GM10266 (cell line): ENCODE data around the gene CDHR1.

Experiments used
- DNase-seq: peaks from one replicate; pipeline ENCODE4 v3.0.0; 2012; ENCODE audit errors: extremely low spot score
- TF ChIP-seq, protein P1 (sequence below): IDR thresholded peaks from 2 replicates; pipeline ENCODE4 v1.5.1; 2012; ENCODE audit warnings: mild to moderate bottlenecking, low read depth; ENCODE audit not compliant: control insufficient read depth, insufficient read depth; ENCODE audit errors: missing control alignments

Gene CDHR1

GRCh38 chr10:84258034-84258695, 63.8 kb downstream of the CDHR1 start:
- DNase-seq = no peak
- TF ChIP-seq, protein P1, sequence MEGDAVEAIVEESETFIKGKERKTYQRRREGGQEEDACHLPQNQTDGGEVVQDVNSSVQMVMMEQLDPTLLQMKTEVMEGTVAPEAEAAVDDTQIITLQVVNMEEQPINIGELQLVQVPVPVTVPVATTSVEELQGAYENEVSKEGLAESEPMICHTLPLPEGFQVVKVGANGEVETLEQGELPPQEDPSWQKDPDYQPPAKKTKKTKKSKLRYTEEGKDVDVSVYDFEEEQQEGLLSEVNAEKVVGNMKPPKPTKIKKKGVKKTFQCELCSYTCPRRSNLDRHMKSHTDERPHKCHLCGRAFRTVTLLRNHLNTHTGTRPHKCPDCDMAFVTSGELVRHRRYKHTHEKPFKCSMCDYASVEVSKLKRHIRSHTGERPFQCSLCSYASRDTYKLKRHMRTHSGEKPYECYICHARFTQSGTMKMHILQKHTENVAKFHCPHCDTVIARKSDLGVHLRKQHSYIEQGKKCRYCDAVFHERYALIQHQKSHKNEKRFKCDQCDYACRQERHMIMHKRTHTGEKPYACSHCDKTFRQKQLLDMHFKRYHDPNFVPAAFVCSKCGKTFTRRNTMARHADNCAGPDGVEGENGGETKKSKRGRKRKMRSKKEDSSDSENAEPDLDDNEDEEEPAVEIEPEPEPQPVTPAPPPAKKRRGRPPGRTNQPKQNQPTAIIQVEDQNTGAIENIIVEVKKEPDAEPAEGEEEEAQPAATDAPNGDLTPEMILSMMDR = no peak

DNA sequence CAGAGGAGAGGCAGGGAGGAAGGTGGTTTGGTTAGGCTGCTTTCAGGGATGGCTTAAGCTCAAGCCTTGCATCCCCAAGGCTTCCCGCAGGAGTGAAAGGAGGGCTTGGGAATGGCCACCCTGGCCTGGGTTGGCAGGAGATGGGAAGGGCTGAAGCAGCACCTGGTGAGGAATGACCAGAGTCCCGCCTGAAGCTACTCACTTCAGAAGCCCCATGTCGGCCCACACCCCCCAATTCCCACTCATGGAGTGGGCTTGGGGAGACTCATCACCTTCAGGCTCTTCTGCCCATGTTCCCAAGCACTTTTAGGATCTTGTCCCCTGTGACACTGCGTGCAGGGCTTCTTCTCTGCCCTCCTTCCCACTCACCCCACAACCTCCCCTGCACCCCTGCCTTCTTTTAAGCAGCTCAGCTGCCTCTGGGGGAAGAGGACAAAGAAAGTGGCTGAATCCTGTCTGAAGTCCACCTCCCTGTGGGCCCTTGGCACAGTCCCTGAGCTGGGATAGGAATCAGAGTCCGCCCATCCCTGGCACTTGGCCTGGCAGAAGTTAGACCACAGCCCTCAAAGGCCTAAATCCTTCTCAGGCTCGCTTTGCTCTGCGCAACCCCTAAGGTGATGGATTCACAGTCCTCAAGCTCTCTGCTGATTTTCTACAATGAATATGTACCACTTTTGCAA, 67.0 kb downstream of the CDHR1 start:
- DNase-seq = no peak
- TF ChIP-seq, protein P1 = no peak

DNA sequence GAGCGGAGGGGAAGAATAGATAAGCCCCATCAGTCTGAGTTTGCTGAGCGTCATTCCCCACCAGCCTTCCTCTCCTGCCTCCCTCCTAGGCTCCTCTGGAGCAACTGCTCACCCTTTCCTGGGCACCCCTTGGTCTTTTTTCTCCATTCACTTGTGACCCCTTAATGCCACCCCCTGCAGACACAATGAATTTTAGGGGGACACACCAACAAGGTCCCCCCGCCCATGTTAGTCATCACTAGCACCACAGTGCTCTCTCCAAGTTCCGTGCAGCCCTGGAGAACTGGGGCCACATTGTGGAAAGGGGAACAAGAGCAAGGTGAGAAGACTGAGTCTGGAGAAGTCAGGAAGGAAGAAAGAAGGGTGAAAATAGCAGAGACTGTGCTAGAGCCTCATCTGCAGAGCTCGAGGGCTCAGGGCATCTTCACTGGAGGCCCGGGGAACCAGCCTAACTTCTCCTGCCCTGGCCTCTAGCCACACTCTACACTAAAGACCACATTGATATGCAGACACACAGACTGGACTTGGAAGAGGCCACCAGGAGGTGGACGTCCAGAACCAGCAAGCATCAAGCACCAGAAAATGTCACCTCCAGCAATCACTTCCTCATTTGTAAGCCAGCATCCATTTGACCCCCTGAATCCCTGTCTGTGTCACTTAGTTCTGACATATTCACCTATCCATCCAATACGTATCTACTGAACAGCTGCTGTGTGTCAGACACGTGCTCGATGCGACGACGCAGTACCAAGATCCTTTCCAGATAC, 68.0 kb downstream of the CDHR1 start:
- TF ChIP-seq, protein P1 = no peak
- DNase-seq = no peak

DNA sequence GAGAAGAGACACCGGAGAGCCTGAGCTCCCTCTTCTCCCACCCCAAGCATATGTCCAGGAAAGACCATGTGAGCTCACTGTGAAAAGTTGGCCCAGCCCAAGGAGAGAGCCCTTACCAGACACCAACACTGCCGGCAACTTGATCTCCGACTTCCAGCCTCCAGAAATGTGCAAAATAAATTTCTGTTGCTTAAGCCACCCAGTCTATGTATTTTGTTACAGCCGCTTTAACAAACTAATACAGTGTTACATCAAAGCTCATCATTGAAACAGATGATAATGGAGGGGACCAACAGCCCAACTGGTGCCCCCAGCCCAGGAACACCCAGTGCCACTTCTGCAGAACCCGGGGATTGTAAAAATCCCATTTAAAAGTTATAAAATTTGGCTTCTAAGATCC, 69.4 kb downstream of the CDHR1 start:
- no peak for DNase-seq

GRCh38 chr10:84264611-84265141, 70.3 kb downstream of the CDHR1 start:
- TF ChIP-seq, protein P1 = peak; percentile 97
- peak; percentile 63 for DNase-seq

More for the DNA sequence above, 69.4 kb downstream of the CDHR1 start:
- TF ChIP-seq, protein P1 = no peak

DNA sequence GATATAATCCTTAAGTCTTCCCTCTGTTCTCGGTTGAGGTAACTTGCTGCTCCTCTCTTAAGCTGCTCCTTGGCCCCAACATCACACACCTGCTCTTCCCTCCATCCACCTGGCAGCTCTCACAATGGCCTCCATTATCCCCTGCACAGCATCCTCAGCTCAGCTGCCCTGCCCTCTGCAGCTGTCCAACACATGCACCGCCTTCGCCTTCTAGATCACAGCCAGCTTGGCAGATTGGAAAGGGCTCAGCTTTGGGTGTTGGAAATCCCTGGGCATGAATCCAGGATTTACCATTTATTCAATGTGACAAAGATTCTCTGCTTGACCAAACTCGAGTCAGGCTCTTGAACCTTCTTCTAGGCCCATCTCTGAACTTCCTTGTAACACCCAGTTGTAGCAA, 71.1 kb downstream of the CDHR1 start:
- DNase-seq = no peak
- TF ChIP-seq, protein P1 = no peak
